Endothelial cell of umbilical vein (primary cell): ENCODE measurements around the gene THSD4. TPM values are rescaled to one million over a fixed set of nuclear protein-coding genes. Genes with fewer than 3 reads are reported as not detected.
A peak's percentile ranks its signal among the peaks of the same experiment; 100 is the strongest.

Source experiments
- BruUV-seq: library from RNA; stranded (reverse); fragments of 400-500 nt; replicated peaks from 2 replicates; lab custom pipeline; 2021; lab: Mats Ljungman, UMichigan
- CTCF ChIA-PET: fragments of 300-600, 350-600 bp; sonication (Branson Sonifier 250); formaldehyde crosslinking; loops from one replicate; lab custom pipeline; 2021; ENCODE audit warnings: antibody characterized with exemption, inconsistent platforms; lab: Charles Lee
- POLR2A ChIA-PET: fragments of 300-600, 350-600 bp; sonication (Branson Sonifier 250); formaldehyde crosslinking; loops from one replicate; lab custom pipeline; 2021; ENCODE audit warnings: antibody characterized with exemption, inconsistent platforms; lab: Charles Lee
- DNase-seq: peaks from one replicate; pipeline ENCODE4 v3.0.0-alpha.2; 2011; ENCODE audit warnings: low read depth, low spot score
- FAIRE-seq: peaks from 2 replicates; lab custom pipeline; 2011; peaks lifted over from hg19 to GRCh38; lab: Jason Lieb, UNC
- H2AFZ ChIP-seq: 2 replicates; pipeline ENCODE4 v1.6.0; 2012; ENCODE audit warnings: low read depth, low read length, control low read depth, inconsistent platforms
- H3K27ac ChIP-seq: 2 replicates; pipeline ENCODE4 v1.5.1; 2011; ENCODE audit warnings: low read depth, mild to moderate bottlenecking, control low read depth, low read length, moderate library complexity; ENCODE audit not compliant: insufficient read depth
- H3K27me3 ChIP-seq, 2 experiments: 2 replicates each; pipeline versions ENCODE4 v1.6.0 to v1.6.1; 2011; ENCODE audit warnings: low read length in 2 of 2, mixed read lengths in 1 of 2; ENCODE audit not compliant: control insufficient read depth in 2 of 2, insufficient read depth in 2 of 2
- H3K36me3 ChIP-seq, 2 experiments: 2 replicates in 1 of 2; 3 replicates in 1 of 2; pipeline ENCODE4 v1.5.1; 2011; ENCODE audit warnings: low read length in 2 of 2, mild to moderate bottlenecking in 1 of 2, moderate library complexity in 1 of 2; ENCODE audit not compliant: control insufficient read depth in 2 of 2, insufficient read depth in 2 of 2; ENCODE audit errors: extremely low read depth in 1 of 2
- H3K4me1 ChIP-seq: 3 replicates; pipeline ENCODE4 v1.5.1; 2011; ENCODE audit warnings: mild to moderate bottlenecking, low read length; ENCODE audit not compliant: control insufficient read depth, insufficient read depth; ENCODE audit errors: extremely low read depth
- H3K4me2 ChIP-seq: 2 replicates; pipeline ENCODE4 v1.6.1; 2011; ENCODE audit warnings: low read length, control low read depth, mixed read lengths; ENCODE audit not compliant: insufficient read depth
- H3K4me3 ChIP-seq, 3 experiments: fragments of 200-600 bp in 1 of 3; sonication (generic), shearing (Covaris generic) in 1 of 3; replicated peaks in 1 of 3; 2 replicates each; pipeline ENCODE4 v1.5.1; 2011 to 2016; ENCODE audit warnings: control low read depth in 3 of 3, low read length in 3 of 3, mild to moderate bottlenecking in 2 of 3, inconsistent platforms in 1 of 3, low read depth in 1 of 3, moderate library complexity in 1 of 3; ENCODE audit not compliant: insufficient read depth in 1 of 3
- H3K79me2 ChIP-seq: 2 replicates; pipeline ENCODE4 v1.6.0; 2012; ENCODE audit warnings: low read length, inconsistent platforms; ENCODE audit not compliant: control insufficient read depth, insufficient read depth
- H3K9ac ChIP-seq: replicated peaks from 2 replicates; pipeline ENCODE3; 2011; ENCODE audit warnings: low read length, control low read depth; ENCODE audit not compliant: insufficient read depth; ENCODE audit errors: extremely low read depth
- H3K9me1 ChIP-seq: replicated peaks from 3 replicates; pipeline ENCODE4 v1.6.0; 2011; ENCODE audit warnings: mild to moderate bottlenecking, low read length; ENCODE audit not compliant: control insufficient read depth, insufficient read depth; ENCODE audit errors: extremely low read depth
- H3K9me3 ChIP-seq: replicated peaks from 2 replicates; pipeline ENCODE4 v1.5.1; 2012; ENCODE audit warnings: low read length, inconsistent platforms; ENCODE audit not compliant: control insufficient read depth, insufficient read depth
- H4K20me1 ChIP-seq: replicated peaks from 2 replicates; pipeline ENCODE3; 2011; ENCODE audit warnings: mild to moderate bottlenecking, low read length; ENCODE audit not compliant: control insufficient read depth, insufficient read depth; ENCODE audit errors: extremely low read depth
- EZH2 ChIP-seq: IDR thresholded peaks from 2 replicates; pipeline ENCODE4 v1.6.1; 2012; ENCODE audit warnings: borderline replicate concordance, low read depth, mild to moderate bottlenecking, moderate library complexity, low read length, inconsistent platforms; ENCODE audit not compliant: severe bottlenecking
- FOS ChIP-seq: IDR thresholded peaks from 2 replicates; pipeline ENCODE4 v1.6.1; 2011; ENCODE audit warnings: mild to moderate bottlenecking, low read length, moderate library complexity, borderline replicate concordance; ENCODE audit not compliant: insufficient read depth
- GATA2 ChIP-seq: IDR thresholded peaks from 2 replicates; pipeline ENCODE4 v1.7.0; 2011; ENCODE audit warnings: low read depth, mild to moderate bottlenecking, moderate library complexity, mixed read lengths, low read length; ENCODE audit not compliant: insufficient read length, insufficient read depth
- JUN ChIP-seq: IDR thresholded peaks from 2 replicates; pipeline ENCODE4 v1.6.1; 2011; ENCODE audit warnings: borderline replicate concordance, low read depth; ENCODE audit not compliant: insufficient read length, insufficient read depth
- MYC ChIP-seq: IDR thresholded peaks from one replicate; pipeline ENCODE4 v1.6.1; 2011; ENCODE audit warnings: mild to moderate bottlenecking, low read depth, low read length
- POLR2A ChIP-seq: IDR thresholded peaks from 2 replicates; pipeline ENCODE4 v1.6.1; 2012; ENCODE audit warnings: low read depth, mild to moderate bottlenecking, control low read depth, low read length
- POLR2AphosphoS5 ChIP-seq: IDR thresholded peaks from 2 replicates; pipeline ENCODE4 v1.6.1; 2012; ENCODE audit warnings: low read depth, mild to moderate bottlenecking, control low read depth, low read length, moderate library complexity; ENCODE audit not compliant: insufficient read depth
- dilution Hi-C: fragments of 300-500 bp; cut with MboI; formaldehyde crosslinking; loops from one replicate; pipeline ENCODE4 v1.15.0; 2019; ENCODE audit warnings: low sequenced_read_pairs; ENCODE audit not compliant: extremely low pct_ligation_motif_present
- intact Hi-C: fragments of 100-400 bp; cut with micrococcal nuclease; formaldehyde crosslinking; loops from one replicate; pipeline ENCODE4 v1.10.0; 2022
- polyA plus RNA-seq, 4 experiments: library from polyadenylated mRNA; depleted of rRNA in 3 of 4; stranded (reverse) in 3 of 4; unstranded in 1 of 4; fragments of >200 nt; gene quantifications; 2 replicates each; pipeline versions ENCODE4 v1.2.1 to v1.2.3, GENCODE V29; 2011 to 2012; ENCODE audit warnings: missing spikeins in 1 of 4
- total RNA-seq: library from RNA; stranded (reverse); gene quantifications from 2 replicates; pipeline ENCODE4 v1.2.3, GENCODE V29; 2021
- TF ChIP-seq, protein P1 (sequence below), 2 donors: IDR thresholded peaks; 1 replicate in 1 of 2; 2 replicates in 1 of 2; pipeline ENCODE4 v1.5.1; 2011; ENCODE audit warnings: low read length in 2 of 2, mild to moderate bottlenecking in 2 of 2, moderate library complexity in 2 of 2, control low read depth in 1 of 2, inconsistent platforms in 1 of 2, low read depth in 1 of 2; ENCODE audit not compliant: insufficient read depth in 1 of 2; ENCODE audit errors: extremely low read depth in 1 of 2
- TF ChIP-seq, protein P2 (sequence below): IDR thresholded peaks from 2 replicates; pipeline ENCODE4 v1.6.1; 2011; ENCODE audit not compliant: insufficient read depth, insufficient read length

THSD4 gene
- total and polyA plus RNA-seq, 2 donors (not counting 3 experiments of a cell fraction or from before 2014, with no cell fraction given): 9.9 to 25.4 TPM

DNA sequence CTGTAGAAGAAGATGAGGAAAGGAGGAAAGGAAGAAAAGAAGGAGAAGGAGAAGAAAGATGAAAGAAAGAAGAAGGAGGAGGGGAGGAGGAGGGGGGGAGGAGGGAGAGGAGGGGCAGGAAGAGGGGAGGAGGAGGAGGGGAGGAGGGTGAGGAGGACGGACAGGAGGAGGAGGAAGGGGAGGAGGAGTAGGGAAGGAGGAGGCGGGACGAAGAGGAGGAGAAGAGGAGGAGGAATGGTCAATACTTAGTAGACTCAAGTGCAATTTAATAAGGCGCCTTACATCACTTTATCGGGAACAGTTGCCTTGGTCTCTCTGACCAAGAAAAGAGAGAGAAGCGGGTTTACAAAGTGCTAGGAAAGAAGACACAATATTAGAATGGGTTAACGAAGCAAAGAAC is 671.4 kb downstream of the THSD4 start:
- Histone ChIP-seq H3K9ac (no peak overlapping the region), H3K9me3 (no peaks in the 10 kb centered on the region), H3K9me1 (no peaks in the 10 kb centered on the region), H2AFZ (no peak overlapping the region), H3K4me1 (peaks cover 40% of the 10 kb centered on the region), H3K36me3 (no peaks in the 10 kb centered on the region), H3K4me2 (no peak overlapping the region), H3K4me3 (no peak overlapping the region), H4K20me1 (no peaks in the 10 kb centered on the region), H3K27ac (no peak overlapping the region), H3K79me2 (no peaks in the 10 kb centered on the region), H3K27me3 (no peaks in the 10 kb centered on the region)
- FAIRE-seq (no peak), DNase-seq (no peak)
- TF ChIP-seq, protein P1, sequence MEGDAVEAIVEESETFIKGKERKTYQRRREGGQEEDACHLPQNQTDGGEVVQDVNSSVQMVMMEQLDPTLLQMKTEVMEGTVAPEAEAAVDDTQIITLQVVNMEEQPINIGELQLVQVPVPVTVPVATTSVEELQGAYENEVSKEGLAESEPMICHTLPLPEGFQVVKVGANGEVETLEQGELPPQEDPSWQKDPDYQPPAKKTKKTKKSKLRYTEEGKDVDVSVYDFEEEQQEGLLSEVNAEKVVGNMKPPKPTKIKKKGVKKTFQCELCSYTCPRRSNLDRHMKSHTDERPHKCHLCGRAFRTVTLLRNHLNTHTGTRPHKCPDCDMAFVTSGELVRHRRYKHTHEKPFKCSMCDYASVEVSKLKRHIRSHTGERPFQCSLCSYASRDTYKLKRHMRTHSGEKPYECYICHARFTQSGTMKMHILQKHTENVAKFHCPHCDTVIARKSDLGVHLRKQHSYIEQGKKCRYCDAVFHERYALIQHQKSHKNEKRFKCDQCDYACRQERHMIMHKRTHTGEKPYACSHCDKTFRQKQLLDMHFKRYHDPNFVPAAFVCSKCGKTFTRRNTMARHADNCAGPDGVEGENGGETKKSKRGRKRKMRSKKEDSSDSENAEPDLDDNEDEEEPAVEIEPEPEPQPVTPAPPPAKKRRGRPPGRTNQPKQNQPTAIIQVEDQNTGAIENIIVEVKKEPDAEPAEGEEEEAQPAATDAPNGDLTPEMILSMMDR (IDR thresholded peaks at IDR 0.05; ENCODE audit: extremely low read depth in 1 of 2, insufficient read depth in 1 of 2, low read depth in 1 of 2, low read length in 2 of 2): no peak
- TF ChIP-seq, protein P2, sequence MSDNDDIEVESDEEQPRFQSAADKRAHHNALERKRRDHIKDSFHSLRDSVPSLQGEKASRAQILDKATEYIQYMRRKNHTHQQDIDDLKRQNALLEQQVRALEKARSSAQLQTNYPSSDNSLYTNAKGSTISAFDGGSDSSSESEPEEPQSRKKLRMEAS: no peak
- intact Hi-C loops (no loop called here), dilution Hi-C loops (no loop called here)
- ChIA-PET CTCF (interaction anchor here (3.3 kb wide), 1 partner anchor 34 kb away, joined by 26 read pairs; no protein-coding TSS in a partner anchor), POLR2A (no interaction called here)
- no TSS peak for BruUV-seq

DNA sequence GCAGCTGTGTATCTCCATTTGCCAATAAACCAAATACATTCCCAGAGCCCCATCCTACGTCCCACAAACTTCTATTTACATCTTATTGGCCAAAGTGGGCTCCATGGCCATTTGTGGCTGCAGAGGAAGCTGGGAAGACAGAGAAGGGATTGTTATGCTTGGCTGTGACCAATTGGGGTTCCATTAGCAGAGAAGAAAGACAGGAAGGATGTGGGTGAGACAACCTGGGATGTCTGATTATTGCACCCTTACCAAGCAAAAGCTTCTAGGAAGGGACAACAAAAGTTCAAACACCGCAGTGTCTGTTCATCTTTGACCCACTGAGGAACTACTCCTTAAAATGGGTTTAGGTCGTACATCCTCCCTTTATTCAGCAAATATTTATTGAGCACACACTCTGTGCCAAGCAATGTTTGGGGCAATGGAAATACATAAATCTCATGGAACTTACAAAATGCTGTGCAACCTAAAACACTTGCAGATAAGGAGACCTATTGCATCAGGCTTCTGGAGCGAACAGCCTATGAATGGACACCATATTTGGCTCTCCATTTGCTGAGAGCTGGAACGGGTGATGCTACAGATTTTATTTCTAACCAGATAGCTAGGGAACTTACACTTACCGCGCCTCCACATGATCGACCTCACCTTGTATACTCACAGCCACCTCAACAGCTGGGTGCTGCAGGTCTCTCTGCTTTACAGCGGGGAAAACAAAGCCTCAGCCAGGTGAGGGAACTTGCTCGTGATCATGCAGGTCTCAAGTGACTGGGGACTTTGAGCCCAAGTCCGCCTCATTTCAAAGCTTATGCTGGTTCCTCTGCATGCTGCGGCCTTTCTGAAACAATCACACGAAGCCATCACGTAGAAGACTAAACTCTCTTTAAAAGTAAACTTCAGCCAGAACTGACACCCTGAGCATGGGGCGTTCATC is 673.6 kb downstream of the THSD4 start:
- dilution Hi-C loops (no loop called here), intact Hi-C loops (no loop called here)
- no peaks in the 10 kb centered on the region for H3K9me1 ChIP-seq
- DNase-seq: peak; percentile 59
- H3K4me1 ChIP-seq: peaks cover 47% of the 10 kb centered on the region
- no peaks in the 10 kb centered on the region for H3K27me3 ChIP-seq
- no peak overlapping the region for H3K4me3 ChIP-seq
- BruUV-seq: no TSS peak
- CTCF ChIA-PET: interaction anchor here (0.7 to 4.1 kb wide), 7 partner anchors 9 to 345 kb away, joined by 3 to 26 read pairs (median 5); no protein-coding TSS in a partner anchor
- H3K36me3 ChIP-seq: no peaks in the 10 kb centered on the region
- peak; percentile 85 for FAIRE-seq
- peak overlapping the region; percentile 32 for H3K4me2 ChIP-seq
- POLR2A ChIA-PET: interaction anchor here (0.9 kb wide), 1 partner anchor 36 kb away, joined by 3 read pairs; no protein-coding TSS in a partner anchor
- TF ChIP-seq POLR2A (no peak), EZH2 (no peak), MYC (no peak), JUN (peak; percentile 20), POLR2AphosphoS5 (peak; percentile 22), GATA2 (peak; percentile 57), FOS (no peak)
- TF ChIP-seq, protein P1 (IDR thresholded peaks at IDR 0.05; ENCODE audit: extremely low read depth in 1 of 2, insufficient read depth in 1 of 2, low read depth in 1 of 2, low read length in 2 of 2): no peak
- TF ChIP-seq, protein P2: no peak
- no peak overlapping the region for H3K9ac ChIP-seq
- no peaks in the 10 kb centered on the region for H4K20me1 ChIP-seq
- H3K9me3 ChIP-seq: no peaks in the 10 kb centered on the region
- H3K27ac ChIP-seq: peak overlapping the region; percentile 34
- no peaks in the 10 kb centered on the region for H3K79me2 ChIP-seq
- peak overlapping the region; percentile 4 for H2AFZ ChIP-seq
